Measurements from ENCODE around the gene STPG4. TPM values are rescaled to one million over a fixed set of nuclear protein-coding genes. Genes with fewer than 3 reads are reported as not detected.

STPG4 gene
- polyA plus RNA-seq, 1 of the 3 experiments (the other 2 are of a cell fraction): 0.20 TPM

DNA sequence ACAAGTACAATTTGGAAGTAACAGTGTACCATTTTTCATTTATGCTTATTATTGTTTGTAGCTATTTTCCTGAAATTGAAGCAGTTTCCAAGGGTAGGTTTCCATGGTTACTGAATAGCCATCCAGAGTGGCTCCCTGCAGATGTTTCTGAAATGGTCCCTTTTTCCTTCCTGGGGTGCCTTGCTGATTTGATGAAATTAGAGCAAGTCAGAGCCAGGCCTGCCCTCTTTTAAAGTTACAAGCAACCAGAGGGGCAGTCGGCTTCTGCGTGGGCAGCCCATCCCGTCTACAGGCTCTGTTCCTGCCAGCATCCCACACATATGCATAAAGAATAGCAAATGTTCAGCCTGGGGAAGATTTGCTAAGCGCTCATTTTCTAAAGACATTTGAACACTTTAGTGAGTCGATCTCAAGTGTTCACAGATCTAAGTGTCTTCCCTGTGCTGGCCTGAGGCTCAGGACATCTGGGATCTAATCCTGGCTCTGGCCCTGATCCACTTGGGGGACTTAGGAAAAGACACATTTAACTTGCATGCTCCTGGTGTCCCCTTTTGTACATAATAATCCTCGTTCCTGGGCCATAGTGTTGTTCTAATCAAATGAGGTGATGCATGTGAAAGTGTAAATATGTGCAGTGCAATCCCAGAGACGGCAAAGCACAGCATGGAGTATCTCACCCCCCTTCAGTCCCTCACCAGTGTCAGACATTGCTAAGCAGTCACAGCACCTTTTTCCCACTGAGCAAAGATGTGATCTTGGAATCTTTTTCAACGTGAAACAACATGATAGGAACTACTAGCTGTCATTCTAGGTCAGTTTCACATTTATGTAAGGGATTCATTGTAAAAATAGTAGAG is 92.2 kb downstream of the STPG4 start:
- H3K4me3 ChIP-seq (ENCODE audit: low read depth in 2 of 2, low read length in 1 of 2): no peak overlapping the region
- H3F3A ChIP-seq (replicated peaks; ENCODE audit: insufficient read depth): peaks cover 43% of the 10 kb centered on the region
- peaks cover 13% of the 10 kb centered on the region; the same call in 1 of the 2 replicates for H3K79me2 ChIP-seq (ENCODE audit: insufficient read depth)
- H3K9me3 ChIP-seq: no peaks in the 10 kb centered on the region
- H3K27me3 ChIP-seq (ENCODE audit: insufficient read depth): no peaks in the 10 kb centered on the region
- POLR2A ChIA-PET: interaction anchor here (0.6 to 4.8 kb wide), 16 partner anchors 10 to 177 kb away, joined by 3 to 27 read pairs (median 5); no protein-coding TSS in a partner anchor
- TF ChIP-seq FOXM1 (IDR thresholded peaks at IDR 0.05; ENCODE audit: low read depth) (no peak), MXI1 (IDR thresholded peaks at IDR 0.05; ENCODE audit: low read depth, low read length) (peak; percentile 20; the same call in 1 of the 2 replicates), MAX (IDR thresholded peaks at IDR 0.05; ENCODE audit: low read depth) (no peak)
- WGBS (ENCODE audit: low lambda C conversion rate): 34% methylated on average over 8 of the region's 8 CpGs
- DNase-seq: peak; percentile 71
- peaks cover 44 to 87% of the 10 kb centered on the region in 2 experiments for H3K4me1 ChIP-seq (ENCODE audit: control insufficient read depth in 1 of 2, insufficient read depth in 2 of 2, low read depth in 1 of 2, low read length in 1 of 2)
- H3K27ac ChIP-seq (ENCODE audit: low read depth in 2 of 2, low read length in 1 of 2): peak overlapping the region; percentile 97 to 100
- peak overlapping the region; percentile 3; the same call in 1 of the 2 replicates for H3K9ac ChIP-seq
- H2AFZ ChIP-seq (ENCODE audit: low read depth): no peak overlapping the region
- peak overlapping the region; percentile 8; the same call in 1 of the 2 replicates for H3K4me2 ChIP-seq
- H4K20me1 ChIP-seq (ENCODE audit: insufficient read depth): no peaks in the 10 kb centered on the region
- CTCF ChIA-PET: interaction anchor here (0.8 to 3.2 kb wide), 12 partner anchors 9 to 260 kb away, joined by 3 to 22 read pairs (median 6); no protein-coding TSS in a partner anchor
- no peaks in the 10 kb centered on the region for H3K9me2 ChIP-seq
- H3K36me3 ChIP-seq (replicated peaks in 1 of 2; ENCODE audit: control insufficient read depth in 1 of 2, insufficient read depth in 2 of 2, low read length in 1 of 2): peaks cover 0 to 9% of the 10 kb centered on the region in 2 experiments

DNA sequence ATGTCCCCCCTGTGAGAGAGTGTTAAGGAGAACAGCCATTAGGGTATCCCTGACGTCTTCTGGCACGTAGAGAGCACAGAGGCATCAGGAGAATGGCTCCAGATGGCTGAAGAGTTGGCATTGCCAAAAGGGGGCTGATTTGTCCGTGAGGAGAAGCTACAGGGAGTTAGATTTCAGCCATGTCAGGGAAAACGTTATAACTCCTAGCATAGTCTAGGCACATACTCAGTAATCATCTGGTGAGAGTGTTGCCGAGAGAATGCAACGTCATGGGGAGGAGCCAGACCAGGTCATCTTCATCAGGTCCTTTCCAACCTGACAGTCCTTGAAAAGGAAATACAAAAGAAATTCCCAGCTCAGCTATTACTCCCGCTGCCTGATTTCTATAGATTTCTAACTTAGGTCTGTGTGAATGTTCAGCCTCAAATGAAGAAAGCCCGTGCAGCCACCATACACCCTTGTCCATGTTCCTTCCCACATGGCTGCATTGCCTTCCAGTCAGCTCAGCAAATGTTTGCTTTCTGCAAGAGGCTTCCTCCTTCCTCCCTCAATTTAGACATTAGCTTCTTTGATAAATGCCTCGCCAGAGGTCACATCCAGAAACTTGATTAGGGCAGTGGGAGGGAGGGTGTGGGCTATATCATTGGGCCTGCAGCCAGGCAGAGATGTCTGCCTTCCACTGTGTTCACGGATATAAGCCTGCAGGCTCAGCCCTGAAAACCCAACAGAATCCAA is 93.0 kb downstream of the STPG4 start:
- WGBS (ENCODE audit: low lambda C conversion rate): 56% methylated on average over 10 of the region's 10 CpGs
- peaks cover 37% of the 10 kb centered on the region for H3F3A ChIP-seq (replicated peaks; ENCODE audit: insufficient read depth)
- TF ChIP-seq, protein P1, sequence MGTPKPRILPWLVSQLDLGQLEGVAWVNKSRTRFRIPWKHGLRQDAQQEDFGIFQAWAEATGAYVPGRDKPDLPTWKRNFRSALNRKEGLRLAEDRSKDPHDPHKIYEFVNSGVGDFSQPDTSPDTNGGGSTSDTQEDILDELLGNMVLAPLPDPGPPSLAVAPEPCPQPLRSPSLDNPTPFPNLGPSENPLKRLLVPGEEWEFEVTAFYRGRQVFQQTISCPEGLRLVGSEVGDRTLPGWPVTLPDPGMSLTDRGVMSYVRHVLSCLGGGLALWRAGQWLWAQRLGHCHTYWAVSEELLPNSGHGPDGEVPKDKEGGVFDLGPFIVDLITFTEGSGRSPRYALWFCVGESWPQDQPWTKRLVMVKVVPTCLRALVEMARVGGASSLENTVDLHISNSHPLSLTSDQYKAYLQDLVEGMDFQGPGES (IDR thresholded peaks at IDR 0.05; ENCODE audit: low read depth, low read length): no peak
- no peak for TF ChIP-seq MEF2A (IDR thresholded peaks at IDR 0.05; ENCODE audit: borderline replicate concordance, low read depth)
- no peak for TF ChIP-seq TEAD4 (IDR thresholded peaks at IDR 0.05; ENCODE audit: borderline replicate concordance, insufficient read depth)
- TF ChIP-seq GABPA (IDR thresholded peaks at IDR 0.05; ENCODE audit: low read depth): no peak
- peak; percentile 52 for TF ChIP-seq RAD21 (IDR thresholded peaks at IDR 0.05; ENCODE audit: low read length)
- no peak for TF ChIP-seq YY1 (IDR thresholded peaks at IDR 0.05; ENCODE audit: low read depth)
- TF ChIP-seq EP300 (IDR thresholded peaks at IDR 0.05; ENCODE audit: borderline replicate concordance in 1 of 2, low read depth in 1 of 2, low read length in 1 of 2): peak in 1 of 2 experiments; percentile 96; a peak in 2 of 4 replicates
- no peak for TF ChIP-seq ELF1 (IDR thresholded peaks at IDR 0.05)
- peak; percentile 78 for TF ChIP-seq MXI1 (IDR thresholded peaks at IDR 0.05; ENCODE audit: low read depth, low read length)
- peak; percentile 49 for TF ChIP-seq TCF12 (IDR thresholded peaks at IDR 0.05)
- TF ChIP-seq GATA2 (CRISPR knock-in tag; IDR thresholded peaks at IDR 0.05): peak; percentile 92
- no peak; the same call in 1 of the 2 replicates for TF ChIP-seq JUND (IDR thresholded peaks at IDR 0.05)
- no peak for TF ChIP-seq USF2 (IDR thresholded peaks at IDR 0.05; ENCODE audit: borderline replicate concordance, low read depth, low read length)
- no peak for TF ChIP-seq RXRA (IDR thresholded peaks at IDR 0.05; ENCODE audit: borderline replicate concordance, low read depth)
- no peak for TF ChIP-seq ZBTB33 (IDR thresholded peaks at IDR 0.05; ENCODE audit: borderline replicate concordance, low read depth)
- no peak for TF ChIP-seq POLR2AphosphoS5 (IDR thresholded peaks at IDR 0.05; ENCODE audit: low read depth, low read length)
- peak; percentile 86 for TF ChIP-seq CHD2 (IDR thresholded peaks at IDR 0.05; ENCODE audit: low read length, partially characterized antibody)
- no peak for TF ChIP-seq NRF1 (IDR thresholded peaks at IDR 0.05; ENCODE audit: low read depth, low read length)

More for the DNA sequence above, 93.0 kb downstream of the STPG4 start:
- no peaks in the 10 kb centered on the region for H3K9me3 ChIP-seq
- CTCF ChIA-PET: interaction anchor here (0.6 to 3.2 kb wide), 14 partner anchors 10 to 261 kb away, joined by 3 to 22 read pairs (median 4); no protein-coding TSS in a partner anchor
- no peaks in the 10 kb centered on the region for H3K9me2 ChIP-seq
- DNase-seq: peak; percentile 83
- no peaks in the 10 kb centered on the region for H4K20me1 ChIP-seq (ENCODE audit: insufficient read depth)
- H3K27me3 ChIP-seq (ENCODE audit: insufficient read depth): no peaks in the 10 kb centered on the region
- no peak overlapping the region; a peak in 1 of 4 replicates for H3K4me3 ChIP-seq (ENCODE audit: low read depth in 2 of 2, low read length in 1 of 2)
- H3K79me2 ChIP-seq (ENCODE audit: insufficient read depth): peaks cover 8% of the 10 kb centered on the region; the same call in 1 of the 2 replicates
- peak overlapping the region; percentile 97 to 100 for H3K27ac ChIP-seq (ENCODE audit: low read depth in 2 of 2, low read length in 1 of 2)
- H3K9ac ChIP-seq: peak overlapping the region; percentile 3; the same call in 1 of the 2 replicates
- H3K4me2 ChIP-seq: peak overlapping the region; percentile 8; the same call in 1 of the 2 replicates
- no peak overlapping the region for H2AFZ ChIP-seq (ENCODE audit: low read depth)
- H3K36me3 ChIP-seq (replicated peaks in 1 of 2; ENCODE audit: control insufficient read depth in 1 of 2, insufficient read depth in 2 of 2, low read length in 1 of 2): peaks cover 0 to 5% of the 10 kb centered on the region in 2 experiments
- peaks cover 48 to 88% of the 10 kb centered on the region in 2 experiments for H3K4me1 ChIP-seq (ENCODE audit: control insufficient read depth in 1 of 2, insufficient read depth in 2 of 2, low read depth in 1 of 2, low read length in 1 of 2)
- POLR2A ChIA-PET: interaction anchor here (0.7 to 4.8 kb wide), 17 partner anchors 11 to 115 kb away, joined by 3 to 27 read pairs (median 5); no protein-coding TSS in a partner anchor

Data from SK-N-SH (cell line).